GM18517 (cell line): Measurements from ENCODE around the gene PDPR.
"Not testable (repeated sequence)": the region's sequence is repeated elsewhere in the genome, so short reads cannot be mapped to it uniquely, and the experiment has no call there.

Experiments used
- ATAC-seq: cut with Tn5 transposase; IDR thresholded peaks from one replicate; pipeline ENCODE4 v1.9.1; 2021; ENCODE audit warnings: mild to moderate bottlenecking, moderate library complexity; ENCODE audit not compliant: unreplicated experiment

Gene PDPR

GRCh38 chr16:70113982-70114826 is at the start of gene PDPR:
Gene PDPR (plus strand): TSS chr16:70114332. CDS start chr16:70120493, 6,161 bp downstream.
- peak; percentile 78 for ATAC-seq

- ATAC-seq: not testable (repeated sequence)
These were observed 49.2 kb upstream of the PDPR start for GRCh38 chr16:70064841-70065370.

GRCh38 chr16:70065376-70065745 is 48.8 kb upstream of the PDPR start:
- ATAC-seq: peak; percentile 30

GRCh38 chr16:70065746-70066658 is 48.1 kb upstream of the PDPR start:
- ATAC-seq: peak; percentile 85

GRCh38 chr16:70066751-70067150 is 47.4 kb upstream of the PDPR start:
- ATAC-seq: not testable (repeated sequence)

- ATAC-seq: not testable (repeated sequence)
These were observed 35.1 kb upstream of the PDPR start for GRCh38 chr16:70079081-70079480.

- not testable (repeated sequence) for ATAC-seq
These were observed 32.9 kb upstream of the PDPR start for GRCh38 chr16:70081219-70081618.

GRCh38 chr16:70083931-70084330 is 30.2 kb upstream of the PDPR start:
- not testable (repeated sequence) for ATAC-seq

GRCh38 chr16:70088160-70088559 is 26.0 kb upstream of the PDPR start:
- ATAC-seq: not testable (repeated sequence)

GRCh38 chr16:70088877-70089276 is 25.3 kb upstream of the PDPR start:
- ATAC-seq: not testable (repeated sequence)

GRCh38 chr16:70089289-70089688 is 24.8 kb upstream of the PDPR start:
- not testable (repeated sequence) for ATAC-seq

- ATAC-seq: not testable (repeated sequence)
These were observed 23.0 kb upstream of the PDPR start for GRCh38 chr16:70091104-70091503.

- ATAC-seq: not testable (repeated sequence)
These were observed 20.0 kb upstream of the PDPR start for GRCh38 chr16:70094096-70094495.

GRCh38 chr16:70109583-70110279 is 4.4 kb upstream of the PDPR start:
- not testable (repeated sequence) for ATAC-seq

GRCh38 chr16:70112162-70112561 is 2.0 kb upstream of the PDPR start:
- ATAC-seq: not testable (repeated sequence)

- peak; percentile 5 for ATAC-seq
These were observed 542 bp upstream of the PDPR start for GRCh38 chr16:70113599-70113981.

- ATAC-seq: not testable (repeated sequence)
These were observed 4.2 kb downstream of the PDPR start for GRCh38 chr16:70118354-70118753.

- ATAC-seq: not testable (repeated sequence)
These were observed 4.6 kb downstream of the PDPR start for GRCh38 chr16:70118776-70119175.

GRCh38 chr16:70120398-70120797 is 6.3 kb downstream of the PDPR start:
- ATAC-seq: not testable (repeated sequence)

GRCh38 chr16:70123822-70124221 is 9.7 kb downstream of the PDPR start:
- not testable (repeated sequence) for ATAC-seq

GRCh38 chr16:70126226-70126625 is 12.1 kb downstream of the PDPR start:
- not testable (repeated sequence) for ATAC-seq
